Osteoblast (primary cell): Measurements from ENCODE around the gene DOCK11. TPM values are rescaled to one million over a fixed set of nuclear protein-coding genes. Genes with fewer than 3 reads are reported as not detected.
"Not testable (repeated sequence)": the region's sequence is repeated elsewhere in the genome, so short reads cannot be mapped to it uniquely, and the experiment has no call there.

Experiments
- DNase-seq: peaks from one replicate; pipeline ENCODE4 v3.0.0; 2011; ENCODE audit warnings: low spot score, mixed read lengths; ENCODE audit not compliant: insufficient read length; ENCODE audit errors: missing footprints
- H2AFZ ChIP-seq: 2 replicates; pipeline ENCODE4 v1.6.0; 2011; ENCODE audit warnings: mild to moderate bottlenecking, low read length
- H3K27ac ChIP-seq: 2 replicates; pipeline ENCODE4 v1.5.1; 2011; ENCODE audit warnings: mild to moderate bottlenecking, low read depth, low read length, moderate library complexity
- H3K27me3 ChIP-seq: 2 replicates; pipeline ENCODE4 v1.6.0; 2012; ENCODE audit warnings: mild to moderate bottlenecking, control low read depth, inconsistent platforms, low read length, moderate library complexity; ENCODE audit not compliant: insufficient read depth
- H3K36me3 ChIP-seq: 2 replicates; pipeline ENCODE4 v1.5.1; 2011; ENCODE audit warnings: mild to moderate bottlenecking, low read length, control low read depth, moderate library complexity; ENCODE audit not compliant: insufficient read depth
- H3K4me1 ChIP-seq: 2 replicates; pipeline ENCODE4 v1.5.1; 2011; ENCODE audit warnings: mild to moderate bottlenecking, low read length, control low read depth, moderate library complexity; ENCODE audit not compliant: insufficient read depth
- H3K4me2 ChIP-seq: 2 replicates; pipeline ENCODE4 v1.6.0; 2011; ENCODE audit warnings: mild to moderate bottlenecking, low read length; ENCODE audit not compliant: insufficient read depth
- H3K4me3 ChIP-seq: fragments of 200-600 bp; sonication (generic); 3 replicates; pipeline ENCODE4 v1.5.1; 2012; ENCODE audit warnings: mild to moderate bottlenecking, low read length, inconsistent platforms; ENCODE audit not compliant: insufficient read depth
- H3K79me2 ChIP-seq: 2 replicates; pipeline ENCODE4 v1.6.0; 2012; ENCODE audit warnings: mild to moderate bottlenecking, low read length, control low read depth, inconsistent platforms; ENCODE audit not compliant: insufficient read depth
- H3K9me3 ChIP-seq: 2 replicates; pipeline ENCODE4 v1.5.1; 2011; ENCODE audit warnings: low read depth, low read length, control low read depth
- H4K20me1 ChIP-seq: 2 replicates; pipeline ENCODE4 v1.6.0; 2012; ENCODE audit warnings: mild to moderate bottlenecking, low read length, control low read depth; ENCODE audit not compliant: insufficient read depth
- total RNA-seq: library from RNA; depleted of rRNA; stranded (reverse); fragments of >200 nt; gene quantifications from 2 replicates; pipeline ENCODE4 v1.2.3, GENCODE V29; 2012
- TF ChIP-seq, protein P1 (sequence below): IDR thresholded peaks from 2 replicates; pipeline ENCODE4 v1.5.1; 2011; ENCODE audit warnings: mild to moderate bottlenecking, low read depth, low read length, moderate library complexity; ENCODE audit errors: extremely low read depth

The DOCK11 gene
- total RNA-seq, 1 donor = 26.4 TPM

DNA sequence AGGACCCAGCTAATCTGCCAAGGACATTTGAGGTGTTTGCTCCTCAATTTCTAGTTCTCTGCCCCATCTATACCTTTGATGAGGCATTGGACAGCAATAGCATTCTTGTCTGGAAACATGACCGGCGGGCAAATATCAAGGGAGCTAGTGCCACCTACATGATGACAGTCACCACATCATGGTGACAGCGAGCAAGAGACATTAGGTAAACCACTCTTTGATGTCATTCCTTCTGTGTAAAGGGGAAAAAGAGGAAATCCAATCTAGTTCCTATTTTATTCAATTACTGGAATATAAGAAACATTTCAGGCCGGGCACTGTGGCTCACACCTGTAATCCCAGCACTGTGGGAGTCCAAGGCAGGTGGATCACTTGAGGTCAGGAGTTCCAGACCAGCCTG lies 211.1 kb downstream of the DOCK11 start:
- H3K4me3 ChIP-seq = no peak overlapping the region
- no peaks in the 10 kb centered on the region for H3K79me2 ChIP-seq
- TF ChIP-seq, protein P1, sequence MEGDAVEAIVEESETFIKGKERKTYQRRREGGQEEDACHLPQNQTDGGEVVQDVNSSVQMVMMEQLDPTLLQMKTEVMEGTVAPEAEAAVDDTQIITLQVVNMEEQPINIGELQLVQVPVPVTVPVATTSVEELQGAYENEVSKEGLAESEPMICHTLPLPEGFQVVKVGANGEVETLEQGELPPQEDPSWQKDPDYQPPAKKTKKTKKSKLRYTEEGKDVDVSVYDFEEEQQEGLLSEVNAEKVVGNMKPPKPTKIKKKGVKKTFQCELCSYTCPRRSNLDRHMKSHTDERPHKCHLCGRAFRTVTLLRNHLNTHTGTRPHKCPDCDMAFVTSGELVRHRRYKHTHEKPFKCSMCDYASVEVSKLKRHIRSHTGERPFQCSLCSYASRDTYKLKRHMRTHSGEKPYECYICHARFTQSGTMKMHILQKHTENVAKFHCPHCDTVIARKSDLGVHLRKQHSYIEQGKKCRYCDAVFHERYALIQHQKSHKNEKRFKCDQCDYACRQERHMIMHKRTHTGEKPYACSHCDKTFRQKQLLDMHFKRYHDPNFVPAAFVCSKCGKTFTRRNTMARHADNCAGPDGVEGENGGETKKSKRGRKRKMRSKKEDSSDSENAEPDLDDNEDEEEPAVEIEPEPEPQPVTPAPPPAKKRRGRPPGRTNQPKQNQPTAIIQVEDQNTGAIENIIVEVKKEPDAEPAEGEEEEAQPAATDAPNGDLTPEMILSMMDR = no peak
- no peaks in the 10 kb centered on the region for H4K20me1 ChIP-seq
- no peaks in the 10 kb centered on the region for H3K4me1 ChIP-seq
- no peak for DNase-seq
- H3K27me3 ChIP-seq = no peaks in the 10 kb centered on the region
- H3K4me2 ChIP-seq = no peak overlapping the region
- H3K36me3 ChIP-seq = no peaks in the 10 kb centered on the region
- H3K27ac ChIP-seq = no peak overlapping the region
- no peaks in the 10 kb centered on the region for H3K9me3 ChIP-seq
- no peak overlapping the region for H2AFZ ChIP-seq

DNA sequence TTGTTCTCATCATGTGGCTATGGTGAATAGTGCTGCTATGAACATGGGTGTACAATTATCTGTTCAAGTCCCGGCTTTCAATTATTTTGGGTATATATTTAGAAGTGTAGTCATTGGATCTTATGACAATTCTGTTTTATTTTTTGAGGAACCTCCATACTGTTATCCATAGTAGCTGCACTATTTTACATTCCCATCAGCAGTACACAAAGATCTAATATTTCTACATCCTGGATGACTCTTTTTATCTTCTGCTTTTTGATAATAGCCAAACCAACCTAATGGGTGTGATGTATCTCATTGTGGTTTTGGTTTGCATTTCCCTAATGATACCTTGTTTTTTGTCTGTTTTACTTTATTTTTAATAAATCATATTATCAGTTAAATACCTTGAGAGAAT lies 218.9 kb downstream of the DOCK11 start:
- Histone ChIP-seq H3K79me2 (no peaks in the 10 kb centered on the region), H4K20me1 (no peaks in the 10 kb centered on the region), H3K36me3 (no peaks in the 10 kb centered on the region), H3K27ac (no peak overlapping the region), H3K27me3 (no peaks in the 10 kb centered on the region), H2AFZ (no peak overlapping the region), H3K4me1 (no peaks in the 10 kb centered on the region), H3K9me3 (no peaks in the 10 kb centered on the region), H3K4me3 (no peak overlapping the region), H3K4me2 (no peak overlapping the region)
- TF ChIP-seq, protein P1 = no peak
- DNase-seq = no peak

DNA sequence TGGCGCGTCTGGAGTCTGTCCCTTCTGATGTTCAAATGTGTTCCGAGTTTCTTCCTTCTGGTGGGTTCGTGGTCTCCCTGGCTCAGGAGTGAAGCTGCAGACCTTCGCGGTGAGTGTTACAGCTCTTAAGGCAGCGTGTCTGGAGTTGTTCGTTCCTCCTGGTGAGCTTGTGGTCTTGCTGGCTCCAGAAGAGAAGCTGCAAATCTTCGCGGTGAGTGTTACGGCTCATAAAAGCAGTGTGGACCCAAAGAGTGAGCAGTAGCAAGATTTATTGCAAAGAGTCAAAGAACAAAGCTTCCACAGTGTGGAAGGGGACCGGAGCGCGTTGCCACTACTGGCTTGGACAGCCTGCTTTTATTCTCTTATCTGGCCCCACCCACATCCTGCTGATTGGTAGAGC lies 220.3 kb downstream of the DOCK11 start:
- not testable (repeated sequence) for H3K27ac ChIP-seq, H4K20me1 ChIP-seq

DNA sequence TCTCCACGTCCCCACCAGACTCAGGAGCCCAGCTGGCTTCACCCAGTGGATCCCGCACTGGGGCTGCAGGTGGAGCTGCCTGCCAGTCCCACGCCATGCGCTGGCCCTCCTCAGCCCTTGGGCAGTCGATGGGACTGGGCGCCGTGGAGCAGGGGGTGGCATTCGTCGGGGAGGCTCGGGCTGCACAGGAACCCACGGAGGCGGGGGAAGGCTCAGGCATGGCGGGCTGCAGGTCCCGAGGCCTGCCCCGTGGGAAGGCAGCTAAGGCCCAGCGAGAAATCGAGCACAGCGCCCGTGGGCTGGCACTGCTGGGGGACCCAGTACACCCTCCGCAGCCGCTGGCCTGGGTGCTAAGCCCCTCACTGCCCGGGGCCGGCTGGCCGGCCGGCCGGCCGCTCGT lies 221.2 kb downstream of the DOCK11 start:
- H3K27ac ChIP-seq, H3K36me3 ChIP-seq, H4K20me1 ChIP-seq, DNase-seq, H3K79me2 ChIP-seq, H3K9me3 ChIP-seq, H3K4me1 ChIP-seq, H3K4me2 ChIP-seq, H3K27me3 ChIP-seq, H2AFZ ChIP-seq, H3K4me3 ChIP-seq: not testable (repeated sequence)

More for the DNA sequence above, 220.3 kb downstream of the DOCK11 start:
- DNase-seq, H3K4me2 ChIP-seq, H3K4me1 ChIP-seq, H3K4me3 ChIP-seq, H3K79me2 ChIP-seq, H2AFZ ChIP-seq, H3K9me3 ChIP-seq, H3K36me3 ChIP-seq, H3K27me3 ChIP-seq: not testable (repeated sequence)

DNA sequence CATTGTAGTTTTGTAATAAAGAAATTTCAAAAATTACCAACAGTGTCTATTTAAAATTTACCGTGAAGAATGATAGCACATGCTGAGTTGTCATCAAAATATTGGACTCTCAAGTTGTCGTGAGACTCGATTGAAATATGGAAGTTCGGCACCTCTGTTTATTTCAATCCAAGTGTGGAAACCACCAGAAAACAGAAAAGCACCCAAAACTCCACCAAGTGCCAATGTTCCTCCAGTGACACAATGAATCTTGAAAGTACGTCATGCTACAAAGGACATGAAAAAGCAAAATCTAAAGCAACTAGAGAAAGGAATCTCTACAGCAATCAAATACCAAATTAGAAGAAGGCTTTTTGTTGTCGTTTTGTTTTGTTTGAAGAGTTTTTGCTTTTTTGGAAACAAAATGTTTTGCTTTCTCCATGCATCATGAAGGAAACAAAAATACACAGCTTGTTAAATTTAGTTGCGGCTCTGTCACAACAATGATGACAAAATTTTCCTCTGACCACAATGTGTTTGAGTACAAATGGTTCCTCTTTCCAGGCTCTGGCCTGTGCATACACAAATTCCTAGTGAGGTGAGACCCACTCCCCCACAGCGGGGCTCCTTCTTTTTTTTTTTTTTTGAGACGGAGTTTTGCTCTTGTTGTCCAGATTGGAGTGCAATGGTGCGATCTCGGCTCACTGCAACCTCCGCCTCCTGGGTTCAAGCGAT lies 222.2 kb downstream of the DOCK11 start:
- no peak overlapping the region for H3K4me3 ChIP-seq
- no peaks in the 10 kb centered on the region for H3K36me3 ChIP-seq
- no peak overlapping the region for H3K27ac ChIP-seq
- H3K9me3 ChIP-seq = no peaks in the 10 kb centered on the region
- no peaks in the 10 kb centered on the region for H3K79me2 ChIP-seq
- peak overlapping the region; percentile 22 for H2AFZ ChIP-seq
- H3K4me1 ChIP-seq = no peaks in the 10 kb centered on the region
- H3K4me2 ChIP-seq = no peak overlapping the region
- H4K20me1 ChIP-seq = no peaks in the 10 kb centered on the region
- no peaks in the 10 kb centered on the region for H3K27me3 ChIP-seq
- TF ChIP-seq, protein P1 = no peak
- DNase-seq = no peak
